NCI-H128 (cell line): Measurements from ENCODE around the gene FANCE.
A peak's percentile ranks its signal among the peaks of the same experiment; 100 is the strongest.

Source experiments
- DNase-seq: peaks from one replicate; lab custom pipeline; 2025; ENCODE audit not compliant: unreplicated experiment; lab: John Stamatoyannopoulos, UW

The FANCE gene

DNA sequence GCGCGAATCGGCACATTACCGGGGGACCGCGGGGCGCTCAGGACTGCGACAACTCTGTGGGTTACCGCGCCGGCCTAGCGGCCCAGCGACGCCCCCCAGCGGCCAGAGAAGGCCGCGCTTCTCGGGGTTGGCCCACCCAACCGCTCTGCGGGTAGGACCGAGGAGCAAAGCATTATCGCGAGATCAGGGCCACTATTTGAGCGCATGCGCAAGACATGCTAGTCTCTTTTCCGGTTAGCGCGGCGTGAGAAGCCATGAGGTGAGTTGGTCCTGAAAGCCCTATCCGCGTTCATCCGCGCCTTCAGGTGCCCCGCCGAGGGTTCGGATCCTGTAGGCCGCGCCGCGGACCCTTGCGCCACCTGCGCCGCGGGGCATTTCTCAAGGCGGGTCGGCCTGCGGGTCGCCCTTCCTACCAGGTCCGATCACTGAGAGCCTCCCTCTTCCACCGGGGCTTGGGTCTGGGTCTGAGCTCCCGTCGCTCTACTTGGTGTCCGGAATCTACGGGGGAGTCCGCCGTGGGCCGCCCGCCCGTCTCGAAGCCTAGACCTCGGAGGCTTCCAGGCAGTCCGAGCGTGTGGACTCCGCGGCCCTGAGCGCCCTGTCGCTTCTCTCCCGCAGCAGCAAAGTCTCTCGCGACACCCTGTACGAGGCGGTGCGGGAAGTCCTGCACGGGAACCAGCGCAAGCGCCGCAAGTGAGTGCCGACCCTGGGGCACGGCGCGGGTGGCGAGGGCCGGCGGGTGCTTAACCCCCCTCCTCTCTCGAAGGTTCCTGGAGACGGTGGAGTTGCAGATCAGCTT lies 16.2 kb downstream of the FANCE start, which contains the start of gene RPL10A:
Gene RPL10A (plus strand): TSS at position 221 of the 799 bp plus-strand sequence. CDS start 34 bp downstream, at position 255.
- DNase-seq: peak; percentile 88

DNA sequence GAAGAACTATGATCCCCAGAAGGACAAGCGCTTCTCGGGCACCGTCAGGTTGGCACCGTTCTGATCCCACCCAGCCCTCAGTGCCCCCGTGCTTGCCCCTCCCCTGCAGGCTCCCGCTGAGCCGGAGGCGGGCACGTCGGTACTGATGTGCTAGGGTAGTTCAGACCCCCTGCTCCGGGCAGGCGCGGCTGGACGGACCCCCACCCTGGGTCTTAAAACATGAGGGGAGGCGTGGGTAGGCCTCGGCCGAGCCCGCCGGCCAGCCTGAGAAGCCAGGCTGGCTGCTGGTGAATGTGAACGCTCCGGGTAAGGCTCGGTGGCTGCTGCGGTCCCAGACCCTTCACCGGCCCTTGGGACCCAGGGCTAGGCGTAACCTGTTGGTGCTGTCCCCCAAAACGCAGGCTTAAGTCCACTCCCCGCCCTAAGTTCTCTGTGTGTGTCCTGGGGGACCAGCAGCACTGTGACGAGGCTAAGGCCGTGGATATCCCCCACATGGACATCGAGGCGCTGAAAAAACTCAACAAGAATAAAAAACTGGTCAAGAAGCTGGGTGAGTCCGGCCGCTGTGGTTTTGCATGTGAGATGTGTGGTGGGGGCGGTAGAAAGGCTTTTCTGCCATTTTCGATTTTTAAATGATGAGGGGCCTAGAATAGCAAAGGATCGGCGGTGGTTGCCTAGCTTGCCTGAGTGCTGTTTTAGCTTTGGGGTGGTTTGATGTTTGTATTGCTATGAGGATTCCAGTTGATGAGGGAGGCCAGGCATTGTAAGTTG lies 17.0 kb downstream of the FANCE start:
- peak; percentile 6 for DNase-seq

GRCh38 chr6:35469751-35470662 lies 17.9 kb downstream of the FANCE start:
- no peak for DNase-seq

- DNase-seq: no peak
Measured at GRCh38 chr6:35470663-35471120, 18.6 kb downstream of the FANCE start.

- DNase-seq: no peak
Measured at GRCh38 chr6:35471836-35472345, 19.8 kb downstream of the FANCE start.

- no peak for DNase-seq
Measured at GRCh38 chr6:35473075-35473849, 21.1 kb downstream of the FANCE start.

GRCh38 chr6:35473850-35474130 lies 21.7 kb downstream of the FANCE start:
- no peak for DNase-seq

DNA sequence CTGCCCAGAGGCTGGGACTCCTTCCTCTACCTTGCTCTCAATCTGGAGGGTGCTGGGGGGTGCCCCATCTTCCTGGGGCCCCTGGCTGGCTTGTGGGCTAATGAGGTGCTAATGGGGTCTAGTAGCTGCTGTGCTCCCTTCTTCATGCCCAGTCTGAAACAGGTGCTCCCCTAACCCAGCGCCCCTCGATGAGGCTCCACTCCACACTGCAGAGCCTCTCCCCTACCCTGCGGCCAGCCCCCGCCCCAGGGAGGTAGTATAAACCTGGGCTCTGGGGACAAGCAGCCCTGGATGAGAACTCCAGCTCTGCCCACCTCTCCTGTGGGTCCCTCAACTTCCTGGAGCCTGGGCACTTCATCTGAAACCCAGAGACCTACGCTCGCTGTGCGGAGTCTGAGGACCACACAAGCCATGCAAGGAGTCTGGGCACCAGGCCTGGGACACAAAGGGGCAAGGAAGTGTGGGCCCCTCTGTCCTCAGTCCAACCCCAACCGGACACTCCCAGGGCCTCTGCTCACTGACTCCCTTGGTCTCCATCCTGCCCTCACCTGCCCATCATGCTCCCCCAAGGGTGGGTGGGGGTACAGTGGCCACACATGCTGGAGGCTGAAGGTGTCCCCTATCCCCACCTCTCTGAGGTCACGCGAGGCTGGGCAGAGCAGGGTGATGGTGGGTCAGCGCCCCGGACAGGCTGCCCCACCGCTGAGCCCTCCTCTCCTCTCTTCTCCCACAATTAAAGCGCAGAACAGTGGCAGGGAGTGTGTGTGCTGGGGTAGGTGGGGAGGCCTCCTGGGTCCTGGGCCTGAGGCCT lies 22.2 kb downstream of the FANCE start:
- DNase-seq: no peak

DNA sequence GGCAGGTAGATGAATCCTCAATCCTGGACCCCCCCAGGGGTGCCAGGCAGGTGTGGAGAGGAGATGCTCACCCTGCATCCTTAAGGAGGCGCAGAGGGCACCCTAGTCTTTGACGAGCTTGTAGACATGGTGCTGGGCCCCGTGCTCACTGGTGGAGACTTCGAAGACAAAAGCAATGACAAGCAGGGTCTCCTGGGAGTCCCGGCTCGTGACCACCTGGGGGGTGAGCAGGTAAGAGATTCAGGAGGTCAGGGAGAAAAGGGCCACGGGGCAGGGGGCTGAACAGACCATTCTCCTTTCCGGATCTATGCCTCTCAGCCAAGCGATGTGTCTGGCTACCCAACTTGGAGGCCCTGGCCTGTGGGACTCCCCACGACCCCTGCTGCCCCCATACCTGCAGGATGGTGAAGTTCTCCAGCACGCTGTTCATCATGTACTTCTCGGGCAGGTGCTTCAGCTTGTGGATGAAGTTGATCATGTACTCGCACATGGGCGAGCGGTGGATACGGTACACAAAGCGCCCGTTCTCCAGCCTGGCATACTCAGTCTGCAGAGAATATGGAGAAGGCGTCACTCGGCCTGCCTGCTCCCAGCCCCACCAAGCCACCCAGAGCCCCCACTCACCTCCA lies 22.9 kb downstream of the FANCE start:
- DNase-seq: no peak

DNA sequence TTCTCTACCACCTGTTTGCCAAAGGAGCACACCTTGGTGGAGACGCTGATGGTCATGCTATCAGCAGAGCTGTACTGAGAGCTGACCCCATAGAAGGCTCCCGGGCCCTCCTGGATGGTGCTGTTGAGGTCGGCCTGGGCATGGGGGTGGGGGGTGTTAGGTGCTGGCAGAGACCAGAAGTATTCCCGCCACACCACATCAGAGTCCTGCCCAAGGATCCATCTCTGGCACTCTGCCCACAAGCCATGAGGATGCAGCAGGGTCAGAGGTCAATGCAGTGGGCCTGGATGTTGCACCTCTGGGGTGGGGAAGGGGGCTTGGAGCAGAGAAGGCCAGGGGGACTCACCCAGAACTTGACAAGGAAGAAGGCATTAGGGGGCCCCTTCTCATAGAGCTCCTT lies 23.4 kb downstream of the FANCE start:
- no peak for DNase-seq

DNA sequence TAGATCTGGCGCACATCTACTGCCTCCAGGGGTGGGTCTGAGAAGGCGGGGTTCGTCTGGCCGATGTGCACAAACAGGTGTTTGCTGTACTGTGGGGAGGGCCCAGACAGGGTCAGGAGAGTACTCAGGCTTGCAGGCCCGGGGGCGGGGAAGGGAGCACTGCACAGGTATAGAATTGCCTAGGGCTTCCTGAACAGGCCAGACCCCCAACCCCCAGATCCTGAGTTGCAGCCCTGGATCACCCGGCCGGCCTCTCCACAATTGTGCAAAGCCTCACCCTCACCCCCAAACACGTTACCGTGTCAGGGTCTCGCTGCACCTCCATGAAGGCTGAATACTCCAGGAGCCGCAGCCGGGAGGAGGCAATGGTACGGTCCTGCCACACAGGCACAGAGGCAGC lies 23.9 kb downstream of the FANCE start:
- no peak for DNase-seq

- peak; percentile 53 for DNase-seq
Measured at GRCh38 chr6:35477028-35477427, 24.9 kb downstream of the FANCE start.

DNA sequence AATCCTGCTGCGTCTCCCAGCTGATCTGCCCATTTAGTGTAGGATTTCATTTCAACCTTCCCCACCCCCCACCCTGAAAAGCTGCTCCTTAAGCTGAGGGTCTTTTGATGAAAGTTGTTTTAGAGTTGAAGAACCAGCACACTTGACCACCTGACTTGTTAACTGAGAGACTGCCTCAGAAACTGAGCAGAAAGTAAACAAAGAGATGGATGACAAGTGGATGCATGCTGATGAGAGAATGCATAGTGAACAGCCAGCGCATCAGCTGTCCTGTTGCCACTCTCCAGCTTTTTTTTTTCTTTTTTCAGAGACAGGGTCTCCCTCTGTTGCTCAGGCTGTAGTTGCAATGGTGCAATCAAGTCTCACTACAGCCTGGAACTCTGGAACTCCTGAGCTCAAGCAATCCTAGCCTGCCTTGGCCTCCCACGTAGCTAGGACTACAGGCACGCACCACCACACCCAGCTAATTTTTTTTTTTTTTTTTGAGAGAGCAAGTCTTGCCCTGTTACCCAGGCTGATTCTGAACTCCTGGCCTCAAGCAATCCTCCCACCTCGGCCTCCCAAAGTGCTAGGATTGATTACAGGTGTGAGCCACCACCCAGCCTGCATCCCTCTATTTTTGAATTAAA lies 25.5 kb downstream of the FANCE start:
- peak; percentile 70 for DNase-seq

DNA sequence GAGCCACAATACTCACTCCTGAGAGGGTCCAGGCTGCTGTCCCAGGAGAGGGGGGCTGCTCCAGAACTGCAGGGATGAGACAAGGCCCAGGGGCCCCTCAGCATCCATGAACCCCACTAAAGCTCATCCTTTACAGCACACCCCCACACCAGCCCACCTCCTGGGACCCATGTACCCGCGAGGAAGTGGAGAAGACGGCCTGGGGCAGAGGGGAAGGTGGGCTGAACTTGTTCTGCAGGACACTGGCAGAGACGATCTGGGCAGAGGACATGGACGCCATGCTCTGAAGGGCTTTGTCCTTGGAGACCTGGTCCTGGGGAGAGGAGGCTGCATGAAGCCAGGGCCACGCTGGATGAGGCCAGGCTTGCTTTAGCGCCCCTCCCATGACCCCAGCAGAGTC lies 26.1 kb downstream of the FANCE start:
- DNase-seq: no peak

DNA sequence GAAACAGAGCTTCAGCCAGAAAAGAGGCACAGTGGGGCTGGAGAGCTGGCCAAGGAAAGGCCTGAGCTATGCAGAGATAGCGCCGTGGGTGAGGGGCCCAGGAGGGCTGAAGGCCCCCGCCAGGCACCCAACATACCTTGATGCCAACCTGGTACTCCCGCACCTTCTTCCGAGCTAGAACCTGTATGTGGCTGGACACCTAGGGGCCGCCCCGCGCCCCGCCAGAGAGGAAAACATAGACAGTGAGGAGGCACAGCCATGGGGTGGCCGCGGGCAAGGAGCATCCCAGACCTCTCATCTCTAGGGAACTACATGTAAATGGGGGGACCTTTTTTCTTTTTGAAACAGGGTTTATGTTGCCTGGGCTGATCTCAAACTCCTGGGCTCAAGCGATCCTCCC lies 28.0 kb downstream of the FANCE start:
- DNase-seq: no peak

DNA sequence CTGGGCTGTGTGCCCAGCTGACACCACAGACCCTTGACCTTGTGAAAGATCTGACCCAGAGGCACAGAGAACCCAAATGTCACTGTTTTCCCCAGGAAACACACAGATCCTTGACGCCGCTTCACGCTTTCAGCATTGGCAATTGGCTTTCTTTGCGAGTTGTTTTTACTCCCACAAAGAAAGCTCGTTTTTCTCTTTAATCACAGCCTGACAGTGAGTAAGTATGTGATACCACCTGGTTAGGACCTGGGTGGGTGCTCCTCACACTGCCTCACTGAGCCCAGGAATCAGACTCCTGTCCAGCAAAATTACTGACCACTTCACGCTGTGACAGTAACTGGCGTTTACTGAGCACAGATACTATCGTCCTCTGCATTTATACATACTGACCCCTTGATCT lies 29.1 kb downstream of the FANCE start:
- no peak for DNase-seq

DNA sequence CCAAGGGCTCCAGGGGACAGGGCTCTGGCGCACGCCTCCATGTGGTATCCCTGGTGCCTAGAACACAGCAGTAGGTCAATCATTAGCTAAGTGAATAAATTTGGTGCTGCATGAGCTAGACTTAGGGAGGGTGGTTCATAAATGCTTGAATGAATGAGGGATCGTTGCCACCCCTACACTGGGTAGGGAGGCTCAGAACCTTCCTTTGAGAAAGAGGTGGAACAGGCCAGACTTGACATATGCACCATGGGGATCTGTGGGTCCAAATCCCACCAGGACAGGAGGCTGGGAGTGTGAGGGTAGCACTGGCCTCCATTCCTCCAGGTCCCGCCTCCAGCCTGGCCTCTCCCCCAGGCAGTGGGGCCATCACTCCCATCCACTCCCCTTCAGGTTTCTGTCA lies 30.9 kb downstream of the FANCE start:
- no peak for DNase-seq

DNA sequence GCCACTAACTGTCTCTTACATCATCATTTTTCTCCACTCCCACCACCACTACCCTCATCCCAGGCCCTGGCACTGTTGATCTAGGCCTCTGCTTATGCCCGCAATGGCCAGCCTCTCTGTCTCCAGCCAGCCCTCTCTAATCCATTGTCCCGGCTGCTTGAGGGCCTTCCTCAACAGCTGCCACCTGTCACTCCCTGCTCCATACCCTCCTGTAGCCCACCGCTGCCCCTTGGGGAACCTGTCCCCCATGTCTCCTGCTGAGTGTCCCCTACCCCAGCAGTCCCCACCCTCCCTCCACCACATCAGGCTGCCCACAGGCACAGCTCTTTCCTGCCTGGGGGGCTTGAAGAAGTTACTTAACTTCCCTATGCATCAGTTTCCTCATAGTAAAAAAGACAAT lies 31.4 kb downstream of the FANCE start:
- no peak for DNase-seq
